OCI-LY1 (cell line): ENCODE results near the gene ETV5.

Source experiments
- H2AFZ ChIP-seq: fragments of 200-600 bp; sonication (generic), shearing (Covaris generic); 2 replicates; pipeline ENCODE4 v1.6.0; 2014; ENCODE audit warnings: antibody characterized with exemption, mild to moderate bottlenecking, low read length
- H3F3A ChIP-seq: fragments of 200-600 bp; sonication (generic), shearing (Covaris generic); 2 replicates; pipeline ENCODE4 v1.6.0; 2014; ENCODE audit warnings: mild to moderate bottlenecking, antibody characterized with exemption, low read length, moderate library complexity; ENCODE audit not compliant: insufficient read depth
- H3K27ac ChIP-seq: fragments of 200-600 bp; sonication (generic); 2 replicates; pipeline ENCODE4 v1.5.1; 2014; ENCODE audit warnings: low read length, mixed run types, mild to moderate bottlenecking, low read depth; ENCODE audit not compliant: poor library complexity, severe bottlenecking
- H3K27me3 ChIP-seq: fragments of 200-600 bp; sonication (generic); 2 replicates; pipeline ENCODE4 v1.6.0; 2014; ENCODE audit warnings: antibody characterized with exemption, mild to moderate bottlenecking, low read length, moderate library complexity; ENCODE audit not compliant: insufficient read depth
- H3K36me3 ChIP-seq: fragments of 200-600 bp; sonication (generic); 2 replicates; pipeline ENCODE4 v1.6.1; 2014; ENCODE audit warnings: mild to moderate bottlenecking, antibody characterized with exemption, low read length, moderate library complexity, mixed read lengths; ENCODE audit not compliant: insufficient read depth
- H3K4me1 ChIP-seq: fragments of 200-600 bp; sonication (generic); 2 replicates; pipeline ENCODE4 v1.5.1; 2014; ENCODE audit warnings: mild to moderate bottlenecking, low read length, moderate library complexity; ENCODE audit not compliant: insufficient read depth, severe bottlenecking
- H3K4me2 ChIP-seq: fragments of 200-600 bp; sonication (generic), shearing (Covaris generic); 2 replicates; pipeline ENCODE4 v1.6.1; 2014; ENCODE audit warnings: low read length
- H3K4me3 ChIP-seq: fragments of 200-600 bp; sonication (generic); 2 replicates; pipeline ENCODE4 v1.5.1; 2014; ENCODE audit warnings: low read length, low read depth, mild to moderate bottlenecking, mixed read lengths; ENCODE audit not compliant: poor library complexity, severe bottlenecking
- H3K79me2 ChIP-seq: fragments of 200-600 bp; shearing (Covaris generic); 2 replicates; pipeline ENCODE4 v1.6.1; 2016; ENCODE audit warnings: mixed run types, low read length, mixed read lengths; ENCODE audit not compliant: insufficient read depth
- H3K9ac ChIP-seq: fragments of 200-600 bp; sonication (generic), shearing (Covaris generic); 2 replicates; pipeline ENCODE4 v1.6.1; 2014; ENCODE audit warnings: mild to moderate bottlenecking, low read length, mixed read lengths
- H3K9me2 ChIP-seq: fragments of 200-600 bp; sonication (generic), shearing (Covaris generic); 2 replicates; pipeline ENCODE4 v1.6.1; 2014; ENCODE audit warnings: low read depth, mild to moderate bottlenecking, low read length, mixed read lengths
- H3K9me3 ChIP-seq: fragments of 200-600 bp; shearing (Covaris generic); 2 replicates; pipeline ENCODE4 v1.6.1; 2014; ENCODE audit warnings: low read length, mixed read lengths
- H4K20me1 ChIP-seq: fragments of 200-600 bp; sonication (generic), shearing (Covaris generic); 2 replicates; pipeline ENCODE4 v1.6.0; 2016; ENCODE audit warnings: mild to moderate bottlenecking, low read length; ENCODE audit not compliant: insufficient read depth
- EZH2 ChIP-seq: fragments of 200-600 bp; sonication (generic), shearing (Covaris generic); IDR thresholded peaks from 2 replicates; pipeline ENCODE4 v1.8.0; 2017; ENCODE audit warnings: borderline replicate concordance, mixed run types, mild to moderate bottlenecking, antibody characterized with exemption, low read length, moderate library complexity, mixed read lengths
- TF ChIP-seq, protein P1 (sequence below): fragments of 200-600 bp; sonication (generic), shearing (Covaris generic); IDR thresholded peaks from 2 replicates; pipeline ENCODE4 v1.5.1; 2017; ENCODE audit warnings: mild to moderate bottlenecking, antibody characterized with exemption, low read length, moderate library complexity, mixed read lengths

ETV5 gene

GRCh38 chr3:185998136-185998535, 110.8 kb downstream of the ETV5 start:
- no peak overlapping the region for H2AFZ ChIP-seq
- no peaks in the 10 kb centered on the region for H3K9me3 ChIP-seq
- no peaks in the 10 kb centered on the region for H3K9me2 ChIP-seq
- no peaks in the 10 kb centered on the region for H3K36me3 ChIP-seq
- no peak overlapping the region for H3K4me2 ChIP-seq
- no peaks in the 10 kb centered on the region for H3F3A ChIP-seq
- H3K9ac ChIP-seq = no peak overlapping the region
- no peaks in the 10 kb centered on the region for H4K20me1 ChIP-seq
- H3K79me2 ChIP-seq = no peaks in the 10 kb centered on the region
- H3K4me3 ChIP-seq = no peak overlapping the region
- H3K4me1 ChIP-seq = no peaks in the 10 kb centered on the region
- H3K27ac ChIP-seq = no peak overlapping the region
- no peak for TF ChIP-seq EZH2
- TF ChIP-seq, protein P1, sequence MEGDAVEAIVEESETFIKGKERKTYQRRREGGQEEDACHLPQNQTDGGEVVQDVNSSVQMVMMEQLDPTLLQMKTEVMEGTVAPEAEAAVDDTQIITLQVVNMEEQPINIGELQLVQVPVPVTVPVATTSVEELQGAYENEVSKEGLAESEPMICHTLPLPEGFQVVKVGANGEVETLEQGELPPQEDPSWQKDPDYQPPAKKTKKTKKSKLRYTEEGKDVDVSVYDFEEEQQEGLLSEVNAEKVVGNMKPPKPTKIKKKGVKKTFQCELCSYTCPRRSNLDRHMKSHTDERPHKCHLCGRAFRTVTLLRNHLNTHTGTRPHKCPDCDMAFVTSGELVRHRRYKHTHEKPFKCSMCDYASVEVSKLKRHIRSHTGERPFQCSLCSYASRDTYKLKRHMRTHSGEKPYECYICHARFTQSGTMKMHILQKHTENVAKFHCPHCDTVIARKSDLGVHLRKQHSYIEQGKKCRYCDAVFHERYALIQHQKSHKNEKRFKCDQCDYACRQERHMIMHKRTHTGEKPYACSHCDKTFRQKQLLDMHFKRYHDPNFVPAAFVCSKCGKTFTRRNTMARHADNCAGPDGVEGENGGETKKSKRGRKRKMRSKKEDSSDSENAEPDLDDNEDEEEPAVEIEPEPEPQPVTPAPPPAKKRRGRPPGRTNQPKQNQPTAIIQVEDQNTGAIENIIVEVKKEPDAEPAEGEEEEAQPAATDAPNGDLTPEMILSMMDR = no peak
- H3K27me3 ChIP-seq = no peaks in the 10 kb centered on the region

DNA sequence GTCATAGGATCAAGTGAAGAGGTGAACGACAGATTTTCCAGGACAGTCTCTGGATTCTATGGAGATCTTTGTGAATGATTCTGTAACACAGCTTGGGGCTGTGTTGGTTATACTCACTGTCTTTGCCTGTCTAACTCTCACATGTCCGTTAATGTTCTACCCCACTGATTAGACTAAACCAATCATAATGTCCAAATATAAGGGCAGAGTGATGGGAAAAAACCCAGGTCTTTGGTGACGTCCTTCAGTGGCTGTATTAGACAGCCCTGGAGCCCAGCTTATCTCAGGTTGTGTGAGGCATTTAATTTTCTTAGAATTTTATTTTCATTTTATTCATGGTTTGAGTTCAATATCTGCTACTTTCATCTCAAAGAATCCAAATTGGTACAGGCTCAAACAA, 111.8 kb downstream of the ETV5 start:
- H3K36me3 ChIP-seq = no peaks in the 10 kb centered on the region
- no peaks in the 10 kb centered on the region for H3F3A ChIP-seq
- no peaks in the 10 kb centered on the region for H3K9me3 ChIP-seq
- TF ChIP-seq, protein P1 = no peak
- TF ChIP-seq EZH2 = no peak
- H3K4me3 ChIP-seq = no peak overlapping the region
- no peak overlapping the region for H3K4me2 ChIP-seq
- H3K27me3 ChIP-seq = no peaks in the 10 kb centered on the region
- H3K9me2 ChIP-seq = no peaks in the 10 kb centered on the region
- H3K9ac ChIP-seq = no peak overlapping the region
- H3K4me1 ChIP-seq = no peaks in the 10 kb centered on the region
- no peaks in the 10 kb centered on the region for H3K79me2 ChIP-seq
- no peak overlapping the region for H2AFZ ChIP-seq
- no peak overlapping the region for H3K27ac ChIP-seq
- no peaks in the 10 kb centered on the region for H4K20me1 ChIP-seq
